ACC112 (cell line): ENCODE data around the gene LTC4S.

ENCODE experiments used
- H2AFZ ChIP-seq: fragments of 200-600 bp; sonication (generic); one replicate; pipeline ENCODE4 v1.6.0; 2017; ENCODE audit warnings: antibody characterized with exemption, low read length; ENCODE audit not compliant: unreplicated experiment
- H3K27ac ChIP-seq: fragments of 200-600 bp; sonication (generic); 2 replicates; pipeline ENCODE4 v1.5.1; 2014; ENCODE audit warnings: low read depth, mild to moderate bottlenecking, antibody characterized with exemption, low read length, moderate library complexity
- H3K27me3 ChIP-seq: fragments of 200-600 bp; sonication (generic); 2 replicates; pipeline ENCODE4 v1.6.1; 2014; ENCODE audit warnings: mild to moderate bottlenecking, antibody characterized with exemption, low read length, moderate library complexity, mixed read lengths; ENCODE audit not compliant: insufficient read depth
- H3K36me3 ChIP-seq: fragments of 200-600 bp; sonication (generic); 2 replicates; pipeline ENCODE4 v1.6.1; 2016; ENCODE audit warnings: mild to moderate bottlenecking, antibody characterized with exemption, low read length, moderate library complexity, mixed read lengths; ENCODE audit not compliant: insufficient read depth
- H3K4me1 ChIP-seq: fragments of 200-600 bp; sonication (generic); one replicate; pipeline ENCODE4 v1.6.1; 2016; ENCODE audit warnings: low read length, mixed read lengths; ENCODE audit not compliant: insufficient read depth, unreplicated experiment, control insufficient read depth
- H3K4me3 ChIP-seq: fragments of 200-600 bp; sonication (generic); 2 replicates; pipeline ENCODE4 v1.5.1; 2014; ENCODE audit warnings: mild to moderate bottlenecking, low read depth, low read length
- H3K79me2 ChIP-seq: fragments of 200-600 bp; sonication (generic); one replicate; pipeline ENCODE4 v1.6.0; 2016; ENCODE audit warnings: low read length; ENCODE audit not compliant: control insufficient read depth, unreplicated experiment, insufficient read depth

Gene LTC4S

GRCh38 chr5:179820483-179821297 is 26.9 kb downstream of the LTC4S start, which contains the start of gene SQSTM1:
Gene SQSTM1, plus strand, starts transcription at chr5:179820905. Its CDS starts 32 bp downstream, at chr5:179820937.
- Histone ChIP-seq H3K27ac (peak within 1 kb of the TSS; percentile 97), H3K4me3 (peak within 1 kb of the TSS; percentile 83), H3K27me3 (no peaks in the 10 kb centered on the region), H3K36me3 (peaks cover 41% of the 10 kb centered on the region), H2AFZ (no peak within 1 kb of the TSS), H3K4me1 (peaks cover 58% of the 10 kb centered on the region), H3K79me2 (peaks cover 55% of the 10 kb centered on the region)

DNA sequence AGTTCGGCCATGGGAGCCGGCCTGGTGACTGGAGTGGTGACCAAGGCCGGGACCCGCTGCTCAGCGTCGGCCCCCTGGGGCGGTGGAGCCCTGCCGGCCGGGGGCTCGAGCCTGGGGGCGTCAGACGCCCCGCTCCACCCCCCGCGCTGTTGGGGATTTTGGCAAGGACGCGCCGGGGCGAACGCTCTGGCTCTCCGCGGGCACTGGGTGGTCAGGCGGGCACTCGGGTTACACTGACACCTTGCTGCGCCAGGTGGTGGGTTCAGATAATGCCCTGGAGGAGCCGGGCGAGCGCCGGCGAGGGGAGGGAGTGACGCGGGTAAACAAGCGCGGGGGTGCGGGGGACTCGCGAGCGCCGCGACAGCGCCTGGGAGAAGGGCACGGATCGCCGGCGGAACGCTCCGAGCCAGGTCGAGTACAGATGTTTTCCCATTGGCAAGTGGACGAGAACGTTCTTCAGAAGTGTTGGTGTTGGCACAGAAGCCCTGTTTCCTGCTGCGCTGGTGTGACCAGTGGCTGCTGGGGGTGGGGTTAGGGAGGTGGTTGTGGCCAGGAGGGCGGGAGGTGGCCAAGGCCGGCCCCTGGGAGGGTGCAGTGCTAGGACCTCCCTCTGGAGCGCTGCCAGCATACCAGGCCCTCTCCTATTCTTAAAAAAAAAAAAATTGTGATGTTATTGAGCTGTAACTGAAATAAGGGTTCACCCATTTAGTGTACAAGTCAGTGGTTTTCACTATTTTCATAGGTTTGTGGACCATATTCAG is 27.7 kb downstream of the LTC4S start:
- Histone ChIP-seq H3K79me2 (peaks cover 56% of the 10 kb centered on the region), H3K27me3 (no peaks in the 10 kb centered on the region), H3K36me3 (peaks cover 42% of the 10 kb centered on the region), H3K4me1 (peaks cover 59% of the 10 kb centered on the region), H2AFZ (no peak overlapping the region), H3K4me3 (peak overlapping the region; percentile 83), H3K27ac (peak overlapping the region; percentile 97)

GRCh38 chr5:179822059-179822432 is 28.3 kb downstream of the LTC4S start:
- Histone ChIP-seq H3K79me2 (peaks cover 56% of the 10 kb centered on the region), H3K4me1 (peaks cover 65% of the 10 kb centered on the region), H3K36me3 (peaks cover 47% of the 10 kb centered on the region)

GRCh38 chr5:179822444-179822990 is 28.7 kb downstream of the LTC4S start:
- Histone ChIP-seq H3K36me3 (peaks cover 49% of the 10 kb centered on the region), H2AFZ (no peak overlapping the region), H3K4me3 (peak overlapping the region; percentile 83), H3K79me2 (peaks cover 56% of the 10 kb centered on the region), H3K27me3 (no peaks in the 10 kb centered on the region), H3K27ac (peak overlapping the region; percentile 97; the same call in 1 of the 2 replicates), H3K4me1 (peaks cover 61% of the 10 kb centered on the region)

More at GRCh38 chr5:179822059-179822432, 28.3 kb downstream of the LTC4S start:
- Histone ChIP-seq H3K27me3 (no peaks in the 10 kb centered on the region), H2AFZ (no peak overlapping the region), H3K4me3 (peak overlapping the region; percentile 83), H3K27ac (peak overlapping the region; percentile 97; the same call in 1 of the 2 replicates)

DNA sequence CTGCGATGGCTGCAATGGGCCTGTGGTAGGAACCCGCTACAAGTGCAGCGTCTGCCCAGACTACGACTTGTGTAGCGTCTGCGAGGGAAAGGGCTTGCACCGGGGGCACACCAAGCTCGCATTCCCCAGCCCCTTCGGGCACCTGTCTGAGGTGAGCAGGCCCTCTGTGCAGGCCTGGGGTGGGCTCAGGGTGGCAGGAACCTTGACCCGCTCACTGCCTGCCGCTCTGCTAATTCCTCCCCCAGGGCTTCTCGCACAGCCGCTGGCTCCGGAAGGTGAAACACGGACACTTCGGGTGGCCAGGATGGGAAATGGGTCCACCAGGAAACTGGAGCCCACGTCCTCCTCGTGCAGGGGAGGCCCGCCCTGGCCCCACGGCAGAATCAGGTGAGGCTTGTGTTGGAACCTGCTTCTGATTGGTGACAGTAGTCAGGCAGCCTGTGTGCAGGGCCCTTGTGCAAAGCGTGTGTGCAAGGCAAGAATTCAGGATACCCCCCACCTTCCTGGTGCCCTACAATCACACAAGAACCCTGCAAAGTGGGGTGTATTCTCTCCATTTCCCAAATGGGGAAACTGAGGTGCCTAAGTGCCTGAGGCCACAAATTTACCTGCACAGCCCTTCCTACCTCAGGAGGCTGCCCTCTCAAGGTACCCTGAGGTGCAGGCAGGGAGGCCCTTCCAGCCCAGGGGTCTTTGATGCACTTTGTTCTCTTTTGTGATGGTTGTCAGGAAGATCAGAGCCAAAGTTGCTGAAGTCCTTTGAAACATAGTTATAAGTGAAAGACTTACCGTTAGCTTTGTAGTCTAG is 30.4 kb downstream of the LTC4S start:
- Histone ChIP-seq H3K4me3 (peak overlapping the region; percentile 60), H3K36me3 (peaks cover 63% of the 10 kb centered on the region), H3K27me3 (no peaks in the 10 kb centered on the region), H3K27ac (no peak overlapping the region), H3K79me2 (peaks cover 63% of the 10 kb centered on the region), H2AFZ (no peak overlapping the region), H3K4me1 (peaks cover 55% of the 10 kb centered on the region)

DNA sequence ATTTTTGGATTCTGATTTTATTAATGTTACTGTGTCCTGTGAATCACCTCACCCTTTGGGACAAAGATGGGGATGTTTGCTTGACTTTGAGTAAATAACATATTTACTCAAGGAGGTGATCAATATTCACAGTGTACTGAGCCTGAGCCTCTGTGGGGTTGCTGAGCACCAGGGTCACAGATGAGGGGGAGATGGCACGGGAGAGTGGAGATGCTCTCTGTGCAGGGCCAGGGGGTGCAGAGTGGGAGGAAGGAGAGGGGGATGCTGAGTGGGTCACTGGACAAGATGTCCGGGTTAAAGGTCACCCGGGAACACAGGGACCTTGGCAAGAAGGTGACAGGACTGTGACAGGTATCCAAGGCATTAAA is 30.9 kb downstream of the LTC4S start:
- H3K36me3 ChIP-seq = peaks cover 69% of the 10 kb centered on the region
- H3K4me1 ChIP-seq = peaks cover 50% of the 10 kb centered on the region
- H3K27ac ChIP-seq = no peak overlapping the region
- H2AFZ ChIP-seq = no peak overlapping the region
- H3K27me3 ChIP-seq = no peaks in the 10 kb centered on the region
- H3K4me3 ChIP-seq = peak overlapping the region; percentile 60
- peaks cover 63% of the 10 kb centered on the region for H3K79me2 ChIP-seq

DNA sequence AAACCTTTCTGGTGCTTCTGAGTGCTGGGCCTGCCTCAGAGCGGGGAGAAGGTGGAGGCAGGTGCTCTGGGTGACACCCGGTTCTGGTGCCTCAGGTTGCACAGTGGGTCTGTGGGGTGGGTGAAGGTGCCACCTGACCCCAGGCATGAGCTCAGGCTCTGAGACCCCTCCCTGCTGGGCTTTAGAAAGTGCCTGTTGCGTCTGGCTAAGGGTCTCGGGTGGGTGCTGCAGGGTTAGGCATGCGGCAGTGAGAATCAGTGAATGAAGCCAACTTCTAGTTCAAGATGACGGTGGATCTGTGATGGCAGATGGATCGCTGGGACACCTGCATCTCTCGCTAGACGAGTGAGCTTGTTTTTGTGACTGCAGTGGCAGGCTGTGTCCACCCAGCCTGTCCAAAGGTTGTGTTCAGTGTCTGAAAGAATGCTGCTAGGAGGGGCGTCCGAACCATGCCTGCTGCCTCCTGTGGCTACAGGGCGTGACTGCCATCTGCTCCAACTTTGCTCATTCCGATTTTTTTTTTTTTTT is 31.9 kb downstream of the LTC4S start:
- H3K36me3 ChIP-seq = peaks cover 79% of the 10 kb centered on the region
- peaks cover 41% of the 10 kb centered on the region for H3K4me1 ChIP-seq
- no peak overlapping the region for H3K27ac ChIP-seq
- no peak overlapping the region; the same call in 1 of the 2 replicates for H3K4me3 ChIP-seq
- H3K27me3 ChIP-seq = no peaks in the 10 kb centered on the region
- peaks cover 59% of the 10 kb centered on the region for H3K79me2 ChIP-seq
- H2AFZ ChIP-seq = no peak overlapping the region

DNA sequence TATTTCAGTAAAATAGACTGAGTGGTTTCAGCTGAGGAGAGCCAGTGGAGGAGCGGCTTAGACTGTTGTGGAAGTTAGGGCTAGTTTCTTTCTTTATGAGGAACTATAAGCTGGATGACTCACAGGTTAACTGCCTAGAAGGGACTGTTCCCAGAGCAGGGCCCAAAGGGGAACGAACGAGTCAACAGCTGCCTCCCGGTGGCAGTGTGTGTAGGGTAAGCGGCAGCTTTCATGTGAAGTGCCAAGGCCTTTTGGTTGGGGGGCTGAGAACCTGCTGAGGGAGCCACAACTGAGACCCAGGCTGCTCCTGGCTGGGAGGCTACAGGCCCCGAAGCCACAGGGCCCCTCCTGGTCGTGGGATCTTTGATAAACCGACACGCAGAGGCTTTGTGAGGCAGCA is 33.9 kb downstream of the LTC4S start:
- peaks cover 40% of the 10 kb centered on the region for H3K4me1 ChIP-seq
- peaks cover 75% of the 10 kb centered on the region for H3K36me3 ChIP-seq
- peak overlapping the region; percentile 60; the same call in 1 of the 2 replicates for H3K27ac ChIP-seq
- H3K27me3 ChIP-seq = no peaks in the 10 kb centered on the region
- peaks cover 44% of the 10 kb centered on the region for H3K79me2 ChIP-seq
- no peak overlapping the region for H3K4me3 ChIP-seq
- no peak overlapping the region for H2AFZ ChIP-seq

- H3K36me3 ChIP-seq = peaks cover 77% of the 10 kb centered on the region
Observed at GRCh38 chr5:179828756-179829421, 35.1 kb downstream of the LTC4S start.

More at GRCh38 chr5:179828756-179829421, 35.1 kb downstream of the LTC4S start:
- Histone ChIP-seq H3K79me2 (peaks cover 34% of the 10 kb centered on the region), H2AFZ (no peak overlapping the region), H3K27ac (peak overlapping the region; percentile 43), H3K4me1 (peaks cover 31% of the 10 kb centered on the region), H3K27me3 (no peaks in the 10 kb centered on the region), H3K4me3 (no peak overlapping the region)
